PC-3 (cell line): ENCODE results near the gene PTPRE. TPM values are rescaled to one million over a fixed set of nuclear protein-coding genes. Genes with fewer than 3 reads are reported as not detected.

Experiments used
- ATAC-seq: fragments of 200-7000 bp; cut with Tn5 transposase; 2 replicates; pipeline ENCODE4 v1.9.1; 2020; ENCODE audit warnings: mild to moderate bottlenecking, moderate library complexity
- BruUV-seq: library from RNA; stranded (reverse); fragments of 400-500 nt; replicated peaks from 2 replicates; lab custom pipeline; 2021; lab: Mats Ljungman, UMichigan
- CTCF ChIA-PET: fragments of 300-600 bp; sonication (Branson Sonifier 250); formaldehyde crosslinking; loops from one replicate; lab custom pipeline; 2022; ENCODE audit warnings: antibody characterized with exemption; lab: Charles Lee
- POLR2A ChIA-PET: fragments of 300-600 bp; sonication (Branson Sonifier 250); formaldehyde crosslinking; loops from one replicate; lab custom pipeline; 2022; ENCODE audit warnings: antibody characterized with exemption; ENCODE audit not compliant: unreplicated experiment; lab: Charles Lee
- DNase-seq: peaks from one replicate; pipeline ENCODE4 v3.0.0-alpha.2; 2015
- H2AFZ ChIP-seq: fragments of 300-600 bp; sonication (generic); 2 replicates; pipeline ENCODE4 v1.6.0; 2016; ENCODE audit warnings: antibody characterized with exemption, low read length
- H3F3A ChIP-seq: fragments of 300-600 bp; sonication (generic); one replicate; pipeline ENCODE4 v1.6.0; 2017; ENCODE audit warnings: antibody characterized with exemption, low read length, control low read depth, mild to moderate bottlenecking; ENCODE audit not compliant: unreplicated experiment
- H3K27ac ChIP-seq: fragments of 300-600 bp; sonication (generic); 2 replicates; pipeline ENCODE4 v1.5.1; 2016; ENCODE audit warnings: mild to moderate bottlenecking, low read length
- H3K27me3 ChIP-seq: fragments of 300-600 bp; sonication (generic); 2 replicates; pipeline ENCODE4 v1.6.1; 2016; ENCODE audit warnings: low read length, mixed read lengths
- H3K36me3 ChIP-seq: fragments of 300-600 bp; sonication (generic); 2 replicates; pipeline ENCODE4 v1.6.1; 2016; ENCODE audit warnings: low read depth, mixed run types, low read length, mixed read lengths
- H3K4me1 ChIP-seq: fragments of 300-600 bp; sonication (generic); 2 replicates; pipeline ENCODE4 v1.5.1; 2016; ENCODE audit warnings: low read length; ENCODE audit not compliant: insufficient read depth
- H3K4me2 ChIP-seq: fragments of 300-600 bp; sonication (generic); 2 replicates; pipeline ENCODE4 v1.6.0; 2016; ENCODE audit warnings: low read length
- H3K4me3 ChIP-seq: fragments of 300-600 bp; sonication (generic); 2 replicates; pipeline ENCODE4 v1.5.1; 2016; ENCODE audit warnings: mild to moderate bottlenecking, low read length, mixed read lengths
- H3K79me2 ChIP-seq: fragments of 300-600 bp; sonication (generic); 2 replicates; pipeline ENCODE4 v1.6.1; 2017; ENCODE audit warnings: low read length, mixed read lengths
- H3K9ac ChIP-seq: fragments of 300-600 bp; sonication (generic); 2 replicates; pipeline ENCODE4 v1.6.0; 2016; ENCODE audit warnings: mild to moderate bottlenecking, low read length
- H3K9me2 ChIP-seq: fragments of 300-600 bp; sonication (generic); replicated peaks from 2 replicates; pipeline ENCODE4 v1.6.1; 2016; ENCODE audit warnings: mixed run types, low read length, mixed read lengths
- H3K9me3 ChIP-seq: fragments of 300-600 bp; sonication (generic); 2 replicates; pipeline ENCODE4 v1.6.1; 2016; ENCODE audit warnings: low read length, mixed read lengths
- H4K20me1 ChIP-seq: fragments of 300-600 bp; sonication (generic); 2 replicates; pipeline ENCODE4 v1.6.1; 2016; ENCODE audit warnings: low read length, mixed read lengths
- EZH2 ChIP-seq: fragments of 300-600 bp; sonication (generic); IDR thresholded peaks from one replicate; pipeline ENCODE4 v1.6.1; 2017; ENCODE audit warnings: antibody characterized with exemption, mild to moderate bottlenecking, low read length; ENCODE audit not compliant: unreplicated experiment
- EZH2phosphoT487 ChIP-seq: fragments of 300-600 bp; sonication (generic); IDR thresholded peaks from 2 replicates; pipeline ENCODE4 v1.6.1; 2018; ENCODE audit warnings: mild to moderate bottlenecking, antibody characterized with exemption, low read length, borderline replicate concordance
- intact Hi-C: fragments of 100-400 bp; cut with micrococcal nuclease; formaldehyde crosslinking; loops from 2 replicates; pipeline ENCODE4 v1.9.0; 2023
- total RNA-seq: library from RNA; depleted of rRNA; stranded (reverse); fragments of >200 nt; gene quantifications from 2 replicates; pipeline ENCODE4 v1.2.3, GENCODE V29; 2014
- TF ChIP-seq, protein P1 (sequence below): fragments of 300-600 bp; sonication (generic); conservative IDR thresholded peaks from 2 replicates; pipeline ENCODE4 v1.5.1; 2017; ENCODE audit warnings: antibody characterized with exemption, low read depth, mild to moderate bottlenecking, low read length

Gene PTPRE
- total RNA-seq, 1 experiment from 2014 or later: 3.1 TPM

DNA sequence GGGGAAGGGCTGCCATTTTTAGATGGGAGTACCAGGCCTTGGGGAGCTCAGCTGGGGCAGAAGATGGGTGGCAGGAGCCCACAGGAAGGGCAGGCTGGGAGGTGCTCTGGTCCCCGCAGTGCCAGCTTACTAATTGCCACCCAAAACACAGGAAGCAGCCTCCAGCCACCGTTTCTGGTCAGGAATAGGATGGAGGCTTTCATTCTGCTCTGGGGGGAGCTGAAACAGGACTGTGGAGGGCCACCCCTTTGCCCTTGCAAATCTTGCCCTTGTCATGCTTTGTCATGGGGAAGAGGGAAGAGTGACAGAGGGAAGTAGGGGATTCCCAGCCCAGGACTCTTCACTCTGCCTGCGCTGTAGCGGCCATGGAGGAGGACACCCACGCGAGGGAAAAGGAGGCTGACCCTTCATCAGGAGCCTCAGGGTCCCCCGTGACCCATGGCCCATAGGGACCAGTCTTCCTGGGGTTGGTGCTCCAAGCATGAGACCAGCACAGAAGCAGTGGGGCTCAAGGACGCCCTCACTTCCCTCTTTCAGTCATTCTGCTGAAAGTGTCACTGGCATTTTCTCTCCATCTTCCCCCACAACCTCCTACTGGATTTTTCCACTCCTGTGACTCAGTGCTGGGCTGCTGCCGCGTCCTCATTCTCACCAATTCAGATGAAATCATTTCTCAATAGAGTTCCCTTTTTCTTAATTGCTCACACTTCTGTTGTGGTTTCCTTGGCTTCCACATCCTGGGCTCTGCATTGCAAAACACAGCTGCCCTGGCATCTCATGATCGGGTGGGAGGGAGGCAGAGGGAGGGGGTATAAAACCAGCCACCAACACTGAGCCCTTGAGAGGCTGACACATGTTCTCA, 157.4 kb downstream of the PTPRE start:
- H3K27me3 ChIP-seq: no peaks in the 10 kb centered on the region
- H4K20me1 ChIP-seq: no peaks in the 10 kb centered on the region
- ChIA-PET CTCF (no interaction called here), POLR2A (no interaction called here)
- intact Hi-C loops: no loop called here
- H2AFZ ChIP-seq: no peak overlapping the region
- H3K9me3 ChIP-seq: no peaks in the 10 kb centered on the region
- TF ChIP-seq, protein P1, sequence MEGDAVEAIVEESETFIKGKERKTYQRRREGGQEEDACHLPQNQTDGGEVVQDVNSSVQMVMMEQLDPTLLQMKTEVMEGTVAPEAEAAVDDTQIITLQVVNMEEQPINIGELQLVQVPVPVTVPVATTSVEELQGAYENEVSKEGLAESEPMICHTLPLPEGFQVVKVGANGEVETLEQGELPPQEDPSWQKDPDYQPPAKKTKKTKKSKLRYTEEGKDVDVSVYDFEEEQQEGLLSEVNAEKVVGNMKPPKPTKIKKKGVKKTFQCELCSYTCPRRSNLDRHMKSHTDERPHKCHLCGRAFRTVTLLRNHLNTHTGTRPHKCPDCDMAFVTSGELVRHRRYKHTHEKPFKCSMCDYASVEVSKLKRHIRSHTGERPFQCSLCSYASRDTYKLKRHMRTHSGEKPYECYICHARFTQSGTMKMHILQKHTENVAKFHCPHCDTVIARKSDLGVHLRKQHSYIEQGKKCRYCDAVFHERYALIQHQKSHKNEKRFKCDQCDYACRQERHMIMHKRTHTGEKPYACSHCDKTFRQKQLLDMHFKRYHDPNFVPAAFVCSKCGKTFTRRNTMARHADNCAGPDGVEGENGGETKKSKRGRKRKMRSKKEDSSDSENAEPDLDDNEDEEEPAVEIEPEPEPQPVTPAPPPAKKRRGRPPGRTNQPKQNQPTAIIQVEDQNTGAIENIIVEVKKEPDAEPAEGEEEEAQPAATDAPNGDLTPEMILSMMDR: no peak
- TF ChIP-seq EZH2phosphoT487: no peak
- TF ChIP-seq EZH2: no peak
- H3K4me3 ChIP-seq: no peak overlapping the region
- H3F3A ChIP-seq: no peaks in the 10 kb centered on the region
- H3K79me2 ChIP-seq: no peaks in the 10 kb centered on the region
- no peak overlapping the region for H3K27ac ChIP-seq
- DNase-seq (no peak), ATAC-seq (no peak)
- no peak overlapping the region for H3K4me2 ChIP-seq
- no peaks in the 10 kb centered on the region for H3K4me1 ChIP-seq
- BruUV-seq: no TSS peak
- H3K9me2 ChIP-seq: no peaks in the 10 kb centered on the region
- no peak overlapping the region for H3K9ac ChIP-seq
- no peaks in the 10 kb centered on the region for H3K36me3 ChIP-seq

GRCh38 chr10:128064970-128065580, 158.2 kb downstream of the PTPRE start:
- H4K20me1 ChIP-seq: no peaks in the 10 kb centered on the region
- no peak overlapping the region for H3K4me3 ChIP-seq
- no peaks in the 10 kb centered on the region for H3K9me3 ChIP-seq
- no TSS peak for BruUV-seq
- H3K4me2 ChIP-seq: no peak overlapping the region
- ChIA-PET CTCF (no interaction called here), POLR2A (no interaction called here)
- H3F3A ChIP-seq: no peaks in the 10 kb centered on the region
- H3K4me1 ChIP-seq: no peaks in the 10 kb centered on the region
- H2AFZ ChIP-seq: no peak overlapping the region
- H3K9ac ChIP-seq: no peak overlapping the region
- DNase-seq (no peak), ATAC-seq (no peak)
- no peak overlapping the region for H3K27ac ChIP-seq
- H3K79me2 ChIP-seq: no peaks in the 10 kb centered on the region
- H3K27me3 ChIP-seq: no peaks in the 10 kb centered on the region
- no peaks in the 10 kb centered on the region for H3K9me2 ChIP-seq
- intact Hi-C loops: loop anchor here (5.0 kb wide), 1 partner anchor 348 kb away; no protein-coding TSS in a partner anchor
- no peaks in the 10 kb centered on the region for H3K36me3 ChIP-seq
- no peak for TF ChIP-seq EZH2phosphoT487
- TF ChIP-seq EZH2: no peak
- TF ChIP-seq, protein P1: no peak
